Neural cell (in vitro differentiated cells): ENCODE measurements around the gene CCNL2. TPM values are rescaled to one million over a fixed set of nuclear protein-coding genes. Genes with fewer than 3 reads are reported as not detected.

Experiments
- H2AFZ ChIP-seq: fragments of 200-600, 300-800 bp; sonication (generic), shearing (Covaris generic); 2 replicates; pipeline ENCODE4 v1.6.0; 2014; ENCODE audit warnings: low read depth, mild to moderate bottlenecking, antibody characterized with exemption, low read length, moderate library complexity
- H3F3A ChIP-seq: fragments of 200-600 bp; shearing (Covaris generic); 2 replicates; pipeline ENCODE4 v1.6.1; 2016; ENCODE audit warnings: mild to moderate bottlenecking, moderate library complexity, mixed read lengths, antibody characterized with exemption, low read length; ENCODE audit not compliant: insufficient read depth, poor library complexity, severe bottlenecking
- H3K27ac ChIP-seq: fragments of 200-600, 300-800 bp; sonication (generic), shearing (Covaris generic); 2 replicates; pipeline ENCODE4 v1.5.1; 2014; ENCODE audit warnings: mild to moderate bottlenecking, low read length, moderate library complexity
- H3K27me3 ChIP-seq: fragments of 300-800, 200-600 bp; sonication (generic), shearing (Covaris generic); 2 replicates; pipeline ENCODE4 v1.6.0; 2014; ENCODE audit warnings: mild to moderate bottlenecking, low read depth, low read length, moderate library complexity; ENCODE audit not compliant: insufficient read depth
- H3K36me3 ChIP-seq: fragments of 300-800, 200-600 bp; sonication (generic), shearing (Covaris generic); 2 replicates; pipeline ENCODE4 v1.5.1; 2014; ENCODE audit warnings: mild to moderate bottlenecking, antibody characterized with exemption, low read length, moderate library complexity; ENCODE audit not compliant: insufficient read depth
- H3K4me2 ChIP-seq: fragments of 300-800, 200-600 bp; sonication (generic), shearing (Covaris generic); 2 replicates; pipeline ENCODE4 v1.6.0; 2014; ENCODE audit warnings: mild to moderate bottlenecking, low read length
- H3K4me3 ChIP-seq: fragments of 300-800, 200-600 bp; sonication (generic), shearing (Covaris generic); 2 replicates; pipeline ENCODE4 v1.5.1; 2014; ENCODE audit warnings: mild to moderate bottlenecking, low read length, moderate library complexity
- H3K79me2 ChIP-seq: fragments of 200-600 bp; shearing (Covaris generic); replicated peaks from 2 replicates; pipeline ENCODE4 v1.6.0; 2014; ENCODE audit warnings: mild to moderate bottlenecking, low read length, moderate library complexity; ENCODE audit not compliant: insufficient read depth
- H3K9ac ChIP-seq: fragments of 300-800, 200-600 bp; sonication (generic), shearing (Covaris generic); 2 replicates; pipeline ENCODE4 v1.6.1; 2016; ENCODE audit warnings: mild to moderate bottlenecking, low read length, mixed read lengths
- H3K9me2 ChIP-seq: fragments of 200-600 bp; shearing (Covaris generic); 2 replicates; pipeline ENCODE4 v1.6.1; 2016; ENCODE audit warnings: mild to moderate bottlenecking, low read length, mixed read lengths; ENCODE audit not compliant: insufficient read depth
- H3K9me3 ChIP-seq: fragments of 200-600, 300-800 bp; sonication (generic), shearing (Covaris generic); 2 replicates; pipeline ENCODE4 v1.6.1; 2016; ENCODE audit warnings: mild to moderate bottlenecking, mixed run types, low read length, moderate library complexity, mixed read lengths
- H4K20me1 ChIP-seq: fragments of 200-600 bp; shearing (Covaris generic); 2 replicates; pipeline ENCODE4 v1.6.1; 2016; ENCODE audit warnings: mild to moderate bottlenecking, mixed run types; ENCODE audit not compliant: insufficient read depth
- CTCF ChIP-seq: fragments of 450-650 bp; IDR thresholded peaks from 2 replicates; pipeline ENCODE4 v1.5.1; 2014; ENCODE audit warnings: antibody characterized with exemption, mild to moderate bottlenecking, moderate library complexity; ENCODE audit not compliant: poor library complexity, severe bottlenecking
- EP300 ChIP-seq: fragments of 450-650 bp; conservative IDR thresholded peaks from 2 replicates; pipeline ENCODE4 v1.6.1; 2014; ENCODE audit warnings: antibody characterized with exemption, mild to moderate bottlenecking, moderate library complexity; ENCODE audit not compliant: poor library complexity, severe bottlenecking
- EZH2 ChIP-seq: fragments of 200-600, 300-800 bp; shearing (Covaris generic), sonication (generic); IDR thresholded peaks from 2 replicates; pipeline ENCODE4 v1.6.1; 2014; ENCODE audit warnings: antibody characterized with exemption, low read length, borderline replicate concordance, mild to moderate bottlenecking; ENCODE audit not compliant: insufficient read depth, poor library complexity, severe bottlenecking
- MXI1 ChIP-seq: fragments of 450-650 bp; conservative IDR thresholded peaks from 2 replicates; pipeline ENCODE4 v1.6.1; 2014; ENCODE audit warnings: antibody characterized with exemption, mild to moderate bottlenecking; ENCODE audit not compliant: poor library complexity, severe bottlenecking
- POLR2AphosphoS5 ChIP-seq: IDR thresholded peaks from 2 replicates; pipeline ENCODE4 v1.6.1; 2012
- RAD21 ChIP-seq: fragments of 450-650 bp; conservative IDR thresholded peaks from 2 replicates; pipeline ENCODE4 v1.6.1; 2014; ENCODE audit warnings: antibody characterized with exemption, mild to moderate bottlenecking, moderate library complexity
- REST ChIP-seq: IDR thresholded peaks from 2 replicates; pipeline ENCODE4 v1.6.1; 2012; ENCODE audit warnings: borderline replicate concordance
- SMC3 ChIP-seq: fragments of 450-650 bp; conservative IDR thresholded peaks from 2 replicates; pipeline ENCODE4 v1.6.1; 2014; ENCODE audit warnings: antibody characterized with exemption, mild to moderate bottlenecking, moderate library complexity; ENCODE audit not compliant: poor library complexity
- TAF1 ChIP-seq: IDR thresholded peaks from 2 replicates; pipeline ENCODE4 v1.6.1; 2012; ENCODE audit warnings: low read depth
- polyA plus RNA-seq: library from polyadenylated mRNA; depleted of rRNA; stranded (reverse); fragments of >200 nt; gene quantifications from 2 replicates; pipeline ENCODE4 v1.2.3, GENCODE V29; 2014

CCNL2 gene
- polyA plus RNA-seq, 1 donor from 2014 or later, result 696 TPM

- H3K27me3 ChIP-seq, result no peaks in the 10 kb centered on the region
- no peak overlapping the region for H3K4me2 ChIP-seq
- TF ChIP-seq REST (no peak), SMC3 (no peak), CTCF (no peak), MXI1 (no peak), EP300 (no peak), TAF1 (no peak), POLR2AphosphoS5 (no peak), EZH2 (no peak)
- no peak overlapping the region for H3K4me3 ChIP-seq
- no peaks in the 10 kb centered on the region for H3K9me2 ChIP-seq
- H3F3A ChIP-seq, result no peaks in the 10 kb centered on the region
- H4K20me1 ChIP-seq, result no peaks in the 10 kb centered on the region
- H3K79me2 ChIP-seq, result no peaks in the 10 kb centered on the region
- no peaks in the 10 kb centered on the region for H3K9me3 ChIP-seq
- no peak overlapping the region for H3K9ac ChIP-seq
- H3K27ac ChIP-seq, result no peak overlapping the region
- no peaks in the 10 kb centered on the region for H3K36me3 ChIP-seq
- H2AFZ ChIP-seq, result no peak overlapping the region
Measured at GRCh38 chr1:1442069-1442770, 43.1 kb upstream of the CCNL2 start.

- no peak overlapping the region for H2AFZ ChIP-seq
- H3K27me3 ChIP-seq, result peaks cover 4% of the 10 kb centered on the region
- H3K9me3 ChIP-seq, result no peaks in the 10 kb centered on the region
- H3K36me3 ChIP-seq, result no peaks in the 10 kb centered on the region
- no peaks in the 10 kb centered on the region for H4K20me1 ChIP-seq
- H3K79me2 ChIP-seq, result no peaks in the 10 kb centered on the region
- H3K9ac ChIP-seq, result no peak overlapping the region
- no peak overlapping the region for H3K27ac ChIP-seq
- no peak overlapping the region for H3K4me2 ChIP-seq
- no peak overlapping the region for H3K4me3 ChIP-seq
- no peak for TF ChIP-seq MXI1
- no peak for TF ChIP-seq RAD21
- no peak for TF ChIP-seq SMC3
- TF ChIP-seq POLR2AphosphoS5, result no peak
- TF ChIP-seq TAF1, result no peak
- TF ChIP-seq EZH2, result no peak
- TF ChIP-seq EP300, result no peak
- H3K9me2 ChIP-seq, result no peaks in the 10 kb centered on the region
- H3F3A ChIP-seq, result no peaks in the 10 kb centered on the region
Measured at GRCh38 chr1:1441002-1441888, 42.1 kb upstream of the CCNL2 start.
